Left colon (tissue), 2 donors: ENCODE measurements around the gene EXD1. TPM values are rescaled to one million over a fixed set of nuclear protein-coding genes. Genes with fewer than 3 reads are reported as not detected.
"Not testable (repeated sequence)": the region's sequence is repeated elsewhere in the genome, so short reads cannot be mapped to it uniquely, and the experiment has no call there.

Experiments
- ATAC-seq: fragments of 200-7000 bp; cut with Tn5 transposase; one replicate; pipeline ENCODE4 v1.9.1; 2020; ENCODE audit warnings: mild to moderate bottlenecking, moderate library complexity
- DNase-seq, 2 donors: peaks; one replicate each; pipeline ENCODE4 v3.0.0-alpha.2; 2020
- intact Hi-C, 2 donors: fragments of 100-400 bp; cut with DNase I in 1 of 2; cut with micrococcal nuclease in 1 of 2; formaldehyde crosslinking; loops; one replicate each; pipeline versions ENCODE4 v1.11.2 to v1.14.0; 2022; cut with DNase I, micrococcal nuclease
- long read RNA-seq: library from polyadenylated mRNA; unstranded; transcript quantifications from one replicate; pipeline ENCODE4 v2.0.0, GENCODE V29; 2021
- total RNA-seq, 2 donors: library from RNA; stranded (reverse); fragmentation: NEBNext Ultra II Directional; extraction: Animal tissue kit (Norgen Biotek cat#: 25700); gene quantifications; one replicate each; pipeline ENCODE4 v1.2.1, GENCODE V29; 2021
- donor health status: DM: no; HTN: no; CAD: no.
- donor health status: DM: yes; HTN: yes; CAD: no.

EXD1 gene
- total RNA-seq, result not detected
- long read RNA-seq, result 0 reads

GRCh38 chr15:41230650-41231421, at the start of gene EXD1, which contains the start of gene CHP1:
TSS of gene EXD1 (minus strand) at chr15:41230757. CDS start at chr15:41226575, 4,182 bp downstream.
TSS of gene CHP1 (plus strand) at chr15:41231268. CDS start at chr15:41231383, 115 bp downstream.
- ATAC-seq, result peak; percentile 92
- intact Hi-C loops, result no loop called here

GRCh38 chr15:41279535-41280283, 49.2 kb upstream of the EXD1 start:
- no peak for ATAC-seq
- intact Hi-C loops, result no loop called here
- no peak for DNase-seq

More at GRCh38 chr15:41230650-41231421, at the start of gene EXD1, which contains the start of gene CHP1:
- DNase-seq, result peak; percentile 99

- intact Hi-C loops, result no loop called here
- no peak for DNase-seq
- no peak for ATAC-seq
Observed at GRCh38 chr15:41278319-41278718, 47.8 kb upstream of the EXD1 start.

- DNase-seq, result no peak
- peak; percentile 79 for ATAC-seq
- intact Hi-C loops, result no loop called here
Observed at GRCh38 chr15:41276831-41277230, 46.3 kb upstream of the EXD1 start.

- DNase-seq (no peak), ATAC-seq (no peak)
- intact Hi-C loops, result no loop called here
Observed at GRCh38 chr15:41269887-41270286, 39.3 kb upstream of the EXD1 start.

GRCh38 chr15:41263891-41264351, 33.4 kb upstream of the EXD1 start:
- no peak for DNase-seq
- no peak for ATAC-seq
- intact Hi-C loops, result no loop called here

GRCh38 chr15:41262571-41262970, 32.0 kb upstream of the EXD1 start:
- no peak for DNase-seq
- ATAC-seq, result no peak
- intact Hi-C loops, result no loop called here

- intact Hi-C loops, DNase-seq, ATAC-seq: not testable (repeated sequence)
Observed at GRCh38 chr15:41260924-41261323, 30.4 kb upstream of the EXD1 start.

GRCh38 chr15:41259546-41260189, 29.1 kb upstream of the EXD1 start:
- intact Hi-C loops, result no loop called here
- ATAC-seq, result peak; percentile 82
- peak; percentile 63 to 71 for DNase-seq

- DNase-seq, result peak; percentile 37 to 49
- peak; percentile 88 for ATAC-seq
- intact Hi-C loops, result no loop called here
Observed at GRCh38 chr15:41258750-41259471, 28.4 kb upstream of the EXD1 start.

GRCh38 chr15:41256577-41257038, 26.1 kb upstream of the EXD1 start:
- no peak for DNase-seq
- ATAC-seq, result peak; percentile 30
- intact Hi-C loops, result no loop called here

GRCh38 chr15:41256103-41256502, 25.5 kb upstream of the EXD1 start:
- no peak for ATAC-seq
- DNase-seq, result no peak
- intact Hi-C loops, result no loop called here

- intact Hi-C loops, result no loop called here
- DNase-seq, result no peak
- ATAC-seq, result no peak
Observed at GRCh38 chr15:41254560-41254959, 24.0 kb upstream of the EXD1 start.

GRCh38 chr15:41251411-41251810, 20.9 kb upstream of the EXD1 start:
- no peak for DNase-seq
- intact Hi-C loops, result no loop called here
- ATAC-seq, result no peak

- DNase-seq (peak; percentile 39 to 56), ATAC-seq (peak; percentile 78)
- intact Hi-C loops, result not testable (repeated sequence)
Observed at GRCh38 chr15:41250745-41251144, 20.2 kb upstream of the EXD1 start.

- DNase-seq (peak; percentile 38 to 43), ATAC-seq (peak; percentile 96)
- intact Hi-C loops, result no loop called here
Observed at GRCh38 chr15:41241221-41241964, 10.8 kb upstream of the EXD1 start.

- DNase-seq (no peak), ATAC-seq (no peak)
- intact Hi-C loops, result no loop called here
Observed at GRCh38 chr15:41238100-41238499, 7.5 kb upstream of the EXD1 start.

GRCh38 chr15:41235929-41236328, 5.4 kb upstream of the EXD1 start:
- DNase-seq (no peak), ATAC-seq (no peak)
- intact Hi-C loops, result no loop called here
